Neuronal stem cell (in vitro differentiated cells): ENCODE results near the gene HOXB1.

Experiments used
- DNase-seq: peaks from one replicate; pipeline ENCODE4 v3.0.0-alpha.2; 2013; ENCODE audit warnings: low spot score
- H2AFZ ChIP-seq: one replicate; pipeline ENCODE4 v1.6.1; 2013; ENCODE audit warnings: mild to moderate bottlenecking, low read length, inconsistent platforms
- H2AK5ac ChIP-seq: 2 replicates; pipeline ENCODE4 v1.6.1; 2013; ENCODE audit warnings: low read depth, mild to moderate bottlenecking, inconsistent platforms, low read length, moderate library complexity, mixed read lengths
- H2BK120ac ChIP-seq: 2 replicates; pipeline ENCODE4 v1.6.1; 2013; ENCODE audit warnings: low read depth, mild to moderate bottlenecking, inconsistent platforms, low read length, moderate library complexity, mixed read lengths
- H2BK12ac ChIP-seq: one replicate; pipeline ENCODE4 v1.6.1; 2013; ENCODE audit warnings: low read length, inconsistent platforms
- H2BK15ac ChIP-seq: 2 replicates; pipeline ENCODE4 v1.6.1; 2013; ENCODE audit warnings: mild to moderate bottlenecking, low read length, inconsistent platforms, mixed read lengths
- H2BK5ac ChIP-seq: one replicate; pipeline ENCODE4 v1.6.1; 2013; ENCODE audit warnings: inconsistent platforms, mild to moderate bottlenecking, low read length, moderate library complexity
- H3K14ac ChIP-seq: one replicate; pipeline ENCODE4 v1.6.1; 2013; ENCODE audit warnings: low read length, inconsistent platforms
- H3K18ac ChIP-seq: 2 replicates; pipeline ENCODE4 v1.6.1; 2013; ENCODE audit warnings: low read length, inconsistent platforms
- H3K23ac ChIP-seq: 2 replicates; pipeline ENCODE4 v1.6.1; 2013; ENCODE audit warnings: low read depth, mild to moderate bottlenecking, mixed read lengths, low read length, inconsistent platforms; ENCODE audit not compliant: poor library complexity
- H3K27ac ChIP-seq: replicated peaks from 3 replicates; pipeline ENCODE4 v1.5.1; 2013; ENCODE audit warnings: low read length, inconsistent platforms
- H3K27me3 ChIP-seq, 3 experiments: 2 replicates each; pipeline ENCODE4 v1.6.1; 2013; ENCODE audit warnings: low read length in 3 of 3, mild to moderate bottlenecking in 2 of 3, inconsistent platforms in 1 of 3, low read depth in 1 of 3, mixed read lengths in 1 of 3, moderate library complexity in 1 of 3; ENCODE audit not compliant: control insufficient read depth in 3 of 3, insufficient read depth in 3 of 3
- H3K36me3 ChIP-seq, 2 donors: replicated peaks in 1 of 2; 2 replicates each; pipeline ENCODE4 v1.6.1; 2013; ENCODE audit warnings: low read length in 2 of 2; ENCODE audit not compliant: control insufficient read depth in 2 of 2, insufficient read depth in 2 of 2
- H3K4ac ChIP-seq: 2 replicates; pipeline ENCODE4 v1.6.1; 2013; ENCODE audit warnings: inconsistent platforms, mild to moderate bottlenecking, low read length, moderate library complexity
- H3K4me1 ChIP-seq, 2 donors: 1 replicate in 1 of 2; 2 replicates in 1 of 2; pipeline ENCODE4 v1.6.1; 2013; ENCODE audit warnings: low read length in 2 of 2, low read depth in 1 of 2; ENCODE audit not compliant: control insufficient read depth in 2 of 2, insufficient read depth in 1 of 2
- H3K4me2 ChIP-seq: one replicate; pipeline ENCODE4 v1.6.1; 2013; ENCODE audit warnings: mild to moderate bottlenecking, low read length, inconsistent platforms; ENCODE audit not compliant: insufficient read depth, poor library complexity, severe bottlenecking
- H3K4me3 ChIP-seq, 2 donors: 2 replicates each; pipeline ENCODE4 v1.5.1; 2013; ENCODE audit warnings: low read length in 2 of 2, mild to moderate bottlenecking in 2 of 2, inconsistent platforms in 1 of 2, moderate library complexity in 1 of 2
- H3K79me1 ChIP-seq: one replicate; pipeline ENCODE4 v1.6.1; 2013; ENCODE audit warnings: low read depth, mild to moderate bottlenecking, inconsistent platforms, low read length, moderate library complexity
- H3K9ac ChIP-seq: one replicate; pipeline ENCODE4 v1.6.1; 2013; ENCODE audit warnings: mild to moderate bottlenecking, low read depth, low read length, inconsistent platforms; ENCODE audit not compliant: poor library complexity
- H3K9me3 ChIP-seq, 2 donors: replicated peaks in 1 of 2; 2 replicates each; pipeline versions ENCODE3 to v1.6.1; 2013; ENCODE audit warnings: low read length in 2 of 2, mild to moderate bottlenecking in 2 of 2, inconsistent platforms in 1 of 2, low read depth in 1 of 2, mixed read lengths in 1 of 2, moderate library complexity in 1 of 2; ENCODE audit not compliant: control insufficient read depth in 2 of 2, insufficient read depth in 1 of 2
- H4K8ac ChIP-seq: one replicate; pipeline ENCODE4 v1.6.1; 2013; ENCODE audit warnings: low read depth, mild to moderate bottlenecking, inconsistent platforms, low read length, moderate library complexity
- H4K91ac ChIP-seq: one replicate; pipeline ENCODE4 v1.6.1; 2013; ENCODE audit warnings: low read length, low read depth, mild to moderate bottlenecking, inconsistent platforms; ENCODE audit not compliant: poor library complexity
- WGBS, 2 donors: extraction: QIAGEN DNeasy Blood & Tissue Kit; methylation state at CpG; one replicate each; pipeline ENCODE4 v1.1.7; 2013; ENCODE audit warnings: missing lambda C conversion rate in 2 of 2, mixed read lengths in 1 of 2; ENCODE audit not compliant: insufficient read length in 2 of 2, insufficient replicate concordance in 1 of 2; ENCODE audit errors: extremely low coverage in 2 of 2; 5-methylcytosine and 5-hydroxymethylcytosine counted together

The HOXB1 gene

GRCh38 chr17:48519427-48519826 lies 11.4 kb downstream of the HOXB1 start:
- H3K79me1 ChIP-seq: no peaks in the 10 kb centered on the region
- H2BK120ac ChIP-seq: no peak overlapping the region
- no peak overlapping the region for H3K23ac ChIP-seq
- no peak overlapping the region for H2BK5ac ChIP-seq
- no peak overlapping the region for H3K27ac ChIP-seq
- H3K14ac ChIP-seq: no peak overlapping the region
- no peak overlapping the region for H3K4me2 ChIP-seq
- H3K27me3 ChIP-seq: peaks cover 2 to 69% (median 39%) of the 10 kb centered on the region in 3 experiments
- no peak overlapping the region for H3K4me3 ChIP-seq
- H3K9me3 ChIP-seq: peaks cover 0 to 2% of the 10 kb centered on the region in 2 donors
- no peaks in the 10 kb centered on the region for H3K4me1 ChIP-seq
- no peak overlapping the region for H2AK5ac ChIP-seq
- no peak overlapping the region for H2BK12ac ChIP-seq
- no peak overlapping the region for H3K4ac ChIP-seq
- no CpG with 5 or more reads among the region's 5 CpGs for WGBS, 2 donors
- no peak overlapping the region for H4K91ac ChIP-seq
- H2BK15ac ChIP-seq: no peak overlapping the region
- H3K9ac ChIP-seq: no peak overlapping the region
- no peak overlapping the region for H3K18ac ChIP-seq
- no peak for DNase-seq
- H4K8ac ChIP-seq: no peak overlapping the region
- H2AFZ ChIP-seq: no peak overlapping the region
- H3K36me3 ChIP-seq: no peaks in the 10 kb centered on the region

GRCh38 chr17:48517478-48517877 lies 13.3 kb downstream of the HOXB1 start:
- H3K27me3 ChIP-seq: peaks cover 2 to 61% (median 25%) of the 10 kb centered on the region in 3 experiments
- H2BK5ac ChIP-seq: no peak overlapping the region
- H3K23ac ChIP-seq: no peak overlapping the region
- H3K79me1 ChIP-seq: no peaks in the 10 kb centered on the region
- H4K91ac ChIP-seq: no peak overlapping the region
- H3K14ac ChIP-seq: no peak overlapping the region
- H4K8ac ChIP-seq: no peak overlapping the region
- H3K9me3 ChIP-seq: peaks cover 0 to 2% of the 10 kb centered on the region in 2 donors
- H3K4me2 ChIP-seq: no peak overlapping the region
- H3K4me3 ChIP-seq: no peak overlapping the region
- WGBS, 2 donors: no CpG with 5 or more reads among the region's 3 CpGs
- no peak for DNase-seq
- no peak overlapping the region for H3K9ac ChIP-seq
- no peak overlapping the region for H2BK120ac ChIP-seq
- no peak overlapping the region for H2AFZ ChIP-seq
- H2AK5ac ChIP-seq: no peak overlapping the region
- no peaks in the 10 kb centered on the region for H3K4me1 ChIP-seq
- H3K27ac ChIP-seq: no peak overlapping the region
- no peak overlapping the region for H2BK15ac ChIP-seq
- H3K18ac ChIP-seq: no peak overlapping the region
- no peak overlapping the region for H2BK12ac ChIP-seq
- no peak overlapping the region for H3K4ac ChIP-seq
- H3K36me3 ChIP-seq: no peaks in the 10 kb centered on the region

GRCh38 chr17:48515925-48516900 lies 14.6 kb downstream of the HOXB1 start:
- no peak overlapping the region for H3K23ac ChIP-seq
- H3K27ac ChIP-seq: no peak overlapping the region

GRCh38 chr17:48514477-48514876 lies 16.3 kb downstream of the HOXB1 start:
- no peaks in the 10 kb centered on the region for H3K36me3 ChIP-seq
- H3K79me1 ChIP-seq: no peaks in the 10 kb centered on the region
- WGBS, 2 donors: no CpG with 5 or more reads among the region's 2 CpGs
- peaks cover 0 to 2% of the 10 kb centered on the region in 2 donors for H3K9me3 ChIP-seq
- H3K23ac ChIP-seq: no peak overlapping the region
- H2AFZ ChIP-seq: no peak overlapping the region
- H4K91ac ChIP-seq: no peak overlapping the region
- H3K4me3 ChIP-seq: no peak overlapping the region
- no peak for DNase-seq
- no peak overlapping the region for H2AK5ac ChIP-seq
- no peak overlapping the region for H3K9ac ChIP-seq
- H2BK12ac ChIP-seq: no peak overlapping the region
- no peak overlapping the region for H3K4me2 ChIP-seq
- H3K18ac ChIP-seq: no peak overlapping the region
- no peak overlapping the region for H2BK120ac ChIP-seq
- H2BK15ac ChIP-seq: no peak overlapping the region
- H3K27me3 ChIP-seq: peaks cover 2 to 39% (median 16%) of the 10 kb centered on the region in 3 experiments
- H2BK5ac ChIP-seq: no peak overlapping the region
- H3K4ac ChIP-seq: no peak overlapping the region
- no peak overlapping the region for H3K27ac ChIP-seq
- no peaks in the 10 kb centered on the region for H3K4me1 ChIP-seq
- H3K14ac ChIP-seq: no peak overlapping the region
- H4K8ac ChIP-seq: no peak overlapping the region

More at GRCh38 chr17:48515925-48516900, 14.6 kb downstream of the HOXB1 start:
- Histone ChIP-seq H2BK15ac (no peak overlapping the region), H3K4me2 (no peak overlapping the region), H3K27me3 (peaks cover 2 to 49% (median 16%) of the 10 kb centered on the region in 3 experiments), H2AFZ (no peak overlapping the region), H2BK5ac (no peak overlapping the region), H2BK12ac (no peak overlapping the region), H3K4me3 (no peak overlapping the region), H2AK5ac (no peak overlapping the region), H3K36me3 (no peaks in the 10 kb centered on the region), H4K8ac (no peak overlapping the region), H3K14ac (no peak overlapping the region), H3K4me1 (no peaks in the 10 kb centered on the region), H4K91ac (no peak overlapping the region), H3K4ac (no peak overlapping the region), H2BK120ac (no peak overlapping the region), H3K18ac (no peak overlapping the region), H3K9me3 (peaks cover 0 to 2% of the 10 kb centered on the region in 2 donors), H3K9ac (no peak overlapping the region), H3K79me1 (no peaks in the 10 kb centered on the region)
- no peak for DNase-seq
- no CpG with 5 or more reads among the region's 3 CpGs for WGBS, 2 donors
